B cell (primary cell): ENCODE measurements around the gene ARID3A. TPM values are rescaled to one million over a fixed set of nuclear protein-coding genes. Genes with fewer than 3 reads are reported as not detected.

Experiments used
- ATAC-seq: fragments of 200-7000 bp; cut with Tn5 transposase; one replicate; pipeline ENCODE4 v1.10.0; 2021; ENCODE audit warnings: low read depth, mild to moderate bottlenecking, moderate number of reproducible peaks, moderate library complexity
- CTCF ChIA-PET: fragments of 350-600 bp; sonication (Branson Sonifier 250); formaldehyde crosslinking; loops from one replicate; lab custom pipeline; 2021; ENCODE audit warnings: antibody characterized with exemption, inconsistent platforms; lab: Charles Lee
- POLR2A ChIA-PET: fragments of 350-600 bp; sonication (Branson Sonifier 250); formaldehyde crosslinking; loops from one replicate; lab custom pipeline; 2021; ENCODE audit warnings: antibody characterized with exemption; lab: Charles Lee
- DNase-seq: peaks from one replicate; pipeline ENCODE4 v3.0.0; 2013
- H2AFZ ChIP-seq: 2 replicates; pipeline ENCODE4 v1.6.1; 2012; ENCODE audit warnings: mild to moderate bottlenecking, low read depth, low read length; ENCODE audit not compliant: insufficient read depth, poor library complexity, severe bottlenecking
- H3K27ac ChIP-seq, 2 donors: 1 replicate in 1 of 2; 2 replicates in 1 of 2; pipeline ENCODE4 v1.5.1; 2012 to 2013; ENCODE audit warnings: low read length in 2 of 2, mild to moderate bottlenecking in 2 of 2, moderate library complexity in 1 of 2
- H3K27me3 ChIP-seq, 4 experiments: fragments of 200-600 bp in 1 of 4; sonication (generic) in 1 of 4; replicated peaks in 1 of 4; 1 replicate in 2 of 4; 2 replicates in 2 of 4; pipeline versions ENCODE4 v1.6.1 to v1.7.0; 2013 to 2016; ENCODE audit warnings: low read length in 3 of 4, mild to moderate bottlenecking in 2 of 4, mixed read lengths in 1 of 4, moderate library complexity in 1 of 4; ENCODE audit not compliant: insufficient read depth in 4 of 4, control insufficient read depth in 3 of 4; ENCODE audit errors: control extremely low read depth in 1 of 4
- H3K36me3 ChIP-seq, 2 experiments: replicated peaks in 1 of 2; 1 replicate in 1 of 2; 2 replicates in 1 of 2; pipeline versions ENCODE4 v1.6.1 to v1.7.1; 2013; ENCODE audit warnings: low read length in 1 of 2; ENCODE audit not compliant: insufficient read depth in 2 of 2, control insufficient read depth in 1 of 2; ENCODE audit errors: control extremely low read depth in 1 of 2, extremely low read depth in 1 of 2
- H3K4me1 ChIP-seq, 2 donors: fragments of 200-600 bp in 1 of 2; sonication (generic) in 1 of 2; 1 replicate in 1 of 2; 2 replicates in 1 of 2; pipeline versions ENCODE4 v1.5.1 to v1.6.1; 2013 to 2017; ENCODE audit warnings: low read length in 2 of 2; ENCODE audit not compliant: control insufficient read depth in 2 of 2, insufficient read depth in 2 of 2
- H3K4me2 ChIP-seq: replicated peaks from 2 replicates; pipeline ENCODE3; 2012; ENCODE audit warnings: mild to moderate bottlenecking, low read depth, low read length; ENCODE audit not compliant: poor library complexity, severe bottlenecking
- H3K4me3 ChIP-seq, 5 experiments: fragments of 200-600 bp in 1 of 5; sonication (generic) in 1 of 5; 1 replicate in 3 of 5; 2 replicates in 2 of 5; pipeline versions ENCODE4 v1.5.1 to v1.7.0; 2011 to 2016; ENCODE audit warnings: low read length in 4 of 5, mild to moderate bottlenecking in 4 of 5, low read depth in 2 of 5, control low read depth in 1 of 5, moderate library complexity in 1 of 5; ENCODE audit not compliant: insufficient read depth in 1 of 5; ENCODE audit errors: control extremely low read depth in 1 of 5, extremely low read depth in 1 of 5
- H3K79me2 ChIP-seq: fragments of 200-600 bp; sonication (generic); one replicate; pipeline ENCODE4 v1.6.0; 2016; ENCODE audit warnings: low read length; ENCODE audit not compliant: control insufficient read depth, insufficient read depth
- H3K9ac ChIP-seq: fragments of 200-600 bp; sonication (generic); 2 replicates; pipeline ENCODE4 v1.6.1; 2017; ENCODE audit warnings: mild to moderate bottlenecking, low read length, moderate library complexity
- H3K9me3 ChIP-seq, 3 donors: one replicate each; pipeline versions ENCODE4 v1.6.1 to v1.7.1; 2013; ENCODE audit warnings: low read length in 2 of 3; ENCODE audit not compliant: control insufficient read depth in 2 of 3, insufficient read depth in 1 of 3; ENCODE audit errors: control extremely low read depth in 1 of 3
- H4K20me1 ChIP-seq: 2 replicates; pipeline ENCODE4 v1.6.0; 2012; ENCODE audit warnings: mild to moderate bottlenecking, low read length; ENCODE audit not compliant: insufficient read depth, control insufficient read depth, poor library complexity, severe bottlenecking
- H3K27ac Mint-ChIP-seq: one replicate; pipeline ENCODE4 v1.8.0; 2021; ENCODE audit warnings: mixed read lengths
- H3K27me3 Mint-ChIP-seq: one replicate; pipeline ENCODE4 v1.8.0; 2021; ENCODE audit warnings: mixed read lengths
- H3K4me1 Mint-ChIP-seq: one replicate; pipeline ENCODE4 v1.8.0; 2021; ENCODE audit warnings: mixed read lengths
- H3K4me3 Mint-ChIP-seq: one replicate; pipeline ENCODE4 v1.8.0; 2021; ENCODE audit warnings: mixed read lengths
- H3K9me3 Mint-ChIP-seq: one replicate; pipeline ENCODE4 v1.8.0; 2022; ENCODE audit warnings: mixed read lengths; ENCODE audit not compliant: insufficient read depth
- CTCF ChIP-seq: fragments of 200-600 bp; IDR thresholded peaks from one replicate; pipeline ENCODE4 v1.8.0; 2022; ENCODE audit warnings: antibody characterized with exemption, mild to moderate bottlenecking
- EZH2 ChIP-seq: IDR thresholded peaks from 2 replicates; pipeline ENCODE4 v1.6.1; 2012; ENCODE audit warnings: borderline replicate concordance, low read depth, mild to moderate bottlenecking, moderate library complexity, low read length; ENCODE audit not compliant: insufficient read depth, poor library complexity, severe bottlenecking
- WGBS: methylation state at CpG from one replicate; pipeline ENCODE4 v1.1.5; 2013; ENCODE audit warnings: missing lambda C conversion rate; ENCODE audit not compliant: insufficient coverage; 5-methylcytosine and 5-hydroxymethylcytosine counted together
- intact Hi-C: fragments of 100-400 bp; cut with micrococcal nuclease; formaldehyde crosslinking; loops from one replicate; pipeline ENCODE4 v1.10.0; 2022
- polyA plus RNA-seq: library from polyadenylated mRNA; depleted of rRNA; stranded (reverse); fragments of >200 nt; gene quantifications from 2 replicates; pipeline ENCODE4 v1.2.3, GENCODE V29; 2012
- total RNA-seq, 2 donors: library from RNA; stranded (reverse); fragments of 120-200 nt in 1 of 2; gene quantifications; 1 replicate in 1 of 2; 2 replicates in 1 of 2; pipeline versions ENCODE4 v1.2.3 to v1.2.4, GENCODE V29; 2013 to 2022

ARID3A gene
- total and polyA plus RNA-seq, 2 donors (not counting 1 experiment from before 2014, with no cell fraction given) = 22.9 to 60.5 TPM

GRCh38 chr19:892894-893689 is 32.7 kb upstream of the ARID3A start, which contains the start of the genes MED16 and RNU6-9:
TSS of gene MED16 (minus strand) at chr19:893187. CDS start at chr19:891131, 2,056 bp downstream.
TSS of gene RNU6-9 (plus strand) at chr19:893484.
- Histone ChIP-seq H3K36me3 (peaks cover 0 to 32% of the 10 kb centered on the region in 2 experiments), H3K79me2 (peaks cover 31% of the 10 kb centered on the region), H3K9me3 (no peaks in the 10 kb centered on the region), H4K20me1 (peaks cover 23% of the 10 kb centered on the region), H3K9ac (peak within 1 kb of the TSS; percentile 90), H3K27me3 (no peaks in the 10 kb centered on the region), H3K4me1 (peaks cover 5 to 31% of the 10 kb centered on the region in 2 donors), H3K27ac (peak within 1 kb of the TSS; percentile 96 to 98), H3K4me2 (peak within 1 kb of the TSS; percentile 92), H2AFZ (peak within 1 kb of the TSS; percentile 85), H3K4me3 (peak within 1 kb of the TSS; percentile 52 to 91 (median 76))
- Mint-ChIP-seq H3K9me3 (no peaks in the 10 kb centered on the region), H3K4me1 (peaks cover 17% of the 10 kb centered on the region), H3K4me3 (peak within 1 kb of the TSS; percentile 95), H3K27me3 (no peaks in the 10 kb centered on the region), H3K27ac (peak within 1 kb of the TSS; percentile 100)
- TF ChIP-seq CTCF (no peak), EZH2 (no peak)
- DNase-seq (peak; percentile 97), ATAC-seq (peak; percentile 92)
- intact Hi-C loops = loop anchor here (1.0 to 2.0 kb wide), 2 partner anchors 16 to 30 kb away; no protein-coding TSS in a partner anchor
- CTCF ChIA-PET = interaction anchor here (0.6 to 2.6 kb wide), 17 partner anchors 9 to 352 kb away, joined by 3 to 35 read pairs (median 4); partner anchors contain the start of gene WDR18
- WGBS = under 1% methylated on average over 55 of the region's 69 CpGs
- POLR2A ChIA-PET = interaction anchor here (0.6 to 3.8 kb wide), 12 partner anchors 9 to 373 kb away, joined by 3 to 56 read pairs (median 4); no protein-coding TSS in a partner anchor
